Measurements from ENCODE around the gene PSTPIP1. TPM values are rescaled to one million over a fixed set of nuclear protein-coding genes. Genes with fewer than 3 reads are reported as not detected.

Gene PSTPIP1
- total and polyA plus RNA-seq, 2 donors from 2014 or later = 2.2 to 22.1 TPM

DNA sequence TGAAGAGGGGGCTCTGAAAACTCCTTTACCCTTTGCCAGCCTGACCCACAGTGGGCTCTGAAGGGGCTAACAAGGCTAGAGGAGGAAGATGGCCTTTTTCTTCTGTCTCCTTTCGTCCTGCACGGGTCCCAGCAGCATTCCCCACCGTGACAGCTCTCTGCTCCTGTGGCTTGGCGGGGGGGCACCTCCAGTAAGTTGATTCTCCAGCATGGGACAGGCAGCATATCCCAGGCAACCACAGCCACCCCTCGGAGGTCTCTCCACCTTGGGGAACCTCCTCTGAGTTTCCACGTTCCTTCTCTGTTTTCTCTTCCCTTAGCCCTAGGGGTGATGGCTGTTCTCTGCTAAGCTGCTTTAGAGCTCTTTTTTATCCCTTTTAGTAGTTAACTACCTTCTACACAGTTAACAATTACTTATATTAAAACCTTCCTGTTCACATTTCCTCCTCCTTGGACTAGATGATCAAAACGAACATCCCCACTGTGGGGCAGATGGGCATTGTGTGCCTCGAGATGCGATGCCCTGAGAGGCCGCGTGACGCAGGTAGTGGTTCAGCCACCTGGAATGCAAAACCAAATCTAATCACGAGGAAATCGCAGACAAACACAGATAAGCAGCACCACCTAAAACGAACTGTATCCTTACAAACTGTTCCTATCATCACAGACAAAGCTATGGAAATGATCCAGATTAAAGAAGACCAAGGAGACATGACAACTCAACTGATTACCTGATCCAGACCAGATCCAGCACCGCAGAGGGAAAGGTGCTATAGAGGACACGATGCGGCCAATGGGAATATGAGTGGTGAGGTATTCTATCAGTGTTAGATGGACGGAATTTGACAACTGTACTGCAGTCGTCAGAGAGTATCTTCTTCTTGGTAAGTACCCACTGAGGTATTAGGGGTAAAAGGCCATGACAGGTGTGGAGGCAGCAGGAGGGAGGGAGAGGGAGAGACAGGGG, 48.3 kb downstream of the PSTPIP1 start:
- Histone ChIP-seq H3K27me3 (ENCODE audit: control insufficient read depth, insufficient read depth, low read length) (no peaks in the 10 kb centered on the region), H3K4me1 (ENCODE audit: control insufficient read depth in 2 of 3, insufficient read depth in 2 of 3, low read depth in 1 of 3, low read length in 3 of 3) (no peaks in the 10 kb centered on the region), H3K9me3 (ENCODE audit: control insufficient read depth in 2 of 3, insufficient read depth in 1 of 3, low read length in 3 of 3) (no peaks in the 10 kb centered on the region), H3K36me3 (ENCODE audit: control insufficient read depth in 2 of 3, insufficient read depth in 3 of 3, low read length in 3 of 3) (peaks cover 10 to 33% (median 24%) of the 10 kb centered on the region in 3 donors), H3K27ac (ENCODE audit: low read depth in 2 of 2, low read length in 2 of 2) (no peak overlapping the region), H3K9ac (ENCODE audit: low read length in 3 of 3) (no peak overlapping the region), H3K4me3 (ENCODE audit: low read length in 3 of 3) (no peak overlapping the region)
- intact Hi-C loops (cut with DNase I) = no loop called here
- TF ChIP-seq, protein P1, sequence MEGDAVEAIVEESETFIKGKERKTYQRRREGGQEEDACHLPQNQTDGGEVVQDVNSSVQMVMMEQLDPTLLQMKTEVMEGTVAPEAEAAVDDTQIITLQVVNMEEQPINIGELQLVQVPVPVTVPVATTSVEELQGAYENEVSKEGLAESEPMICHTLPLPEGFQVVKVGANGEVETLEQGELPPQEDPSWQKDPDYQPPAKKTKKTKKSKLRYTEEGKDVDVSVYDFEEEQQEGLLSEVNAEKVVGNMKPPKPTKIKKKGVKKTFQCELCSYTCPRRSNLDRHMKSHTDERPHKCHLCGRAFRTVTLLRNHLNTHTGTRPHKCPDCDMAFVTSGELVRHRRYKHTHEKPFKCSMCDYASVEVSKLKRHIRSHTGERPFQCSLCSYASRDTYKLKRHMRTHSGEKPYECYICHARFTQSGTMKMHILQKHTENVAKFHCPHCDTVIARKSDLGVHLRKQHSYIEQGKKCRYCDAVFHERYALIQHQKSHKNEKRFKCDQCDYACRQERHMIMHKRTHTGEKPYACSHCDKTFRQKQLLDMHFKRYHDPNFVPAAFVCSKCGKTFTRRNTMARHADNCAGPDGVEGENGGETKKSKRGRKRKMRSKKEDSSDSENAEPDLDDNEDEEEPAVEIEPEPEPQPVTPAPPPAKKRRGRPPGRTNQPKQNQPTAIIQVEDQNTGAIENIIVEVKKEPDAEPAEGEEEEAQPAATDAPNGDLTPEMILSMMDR (IDR thresholded peaks at IDR 0.05; ENCODE audit: borderline replicate concordance, extremely low read depth, insufficient read depth) = no peak
- DNase-seq = no peak
- no peak for FAIRE-seq

DNA sequence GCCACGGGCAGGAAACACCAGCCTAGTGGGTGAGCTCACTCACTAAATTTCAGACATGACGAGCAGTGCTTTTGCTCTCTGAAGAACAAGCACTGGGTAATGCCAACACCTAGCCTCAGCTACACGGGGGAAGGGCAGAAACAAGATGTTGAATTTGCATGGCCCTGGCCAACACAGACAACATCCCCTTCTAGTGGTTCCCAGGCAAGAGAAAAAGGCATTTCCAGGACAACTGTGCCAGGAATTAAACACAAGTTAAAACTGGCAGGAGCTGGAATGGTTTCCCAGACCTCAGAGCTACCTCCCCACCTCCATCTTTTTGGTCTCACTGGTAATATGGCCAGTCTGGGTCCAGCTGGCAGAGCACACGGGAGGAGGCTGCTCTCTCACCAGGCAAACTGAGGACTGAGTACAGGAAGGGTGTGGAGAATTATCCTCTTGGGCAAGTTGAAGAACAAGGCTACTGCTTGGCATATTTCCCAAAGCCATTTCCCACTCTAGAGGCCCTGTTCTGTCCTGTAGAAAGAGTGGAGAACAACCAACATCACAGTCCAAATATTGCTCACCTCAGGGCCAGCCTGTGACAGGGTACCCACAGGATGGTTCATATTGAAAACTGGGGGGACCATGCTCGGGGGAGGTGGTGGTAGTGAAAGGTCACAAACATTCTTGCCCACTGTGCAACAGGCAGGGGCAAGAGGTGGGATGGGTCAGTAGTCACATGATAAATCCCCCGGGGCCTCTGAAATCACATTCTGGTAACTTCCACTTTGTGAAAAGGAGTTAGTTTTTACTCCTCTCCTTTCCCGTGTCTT, 49.5 kb downstream of the PSTPIP1 start:
- intact Hi-C loops (cut with DNase I) = no loop called here
- DNase-seq = no peak
- TF ChIP-seq, protein P1 (IDR thresholded peaks at IDR 0.05; ENCODE audit: borderline replicate concordance, extremely low read depth, insufficient read depth) = no peak
- H3K4me1 ChIP-seq (ENCODE audit: control insufficient read depth in 2 of 3, insufficient read depth in 2 of 3, low read depth in 1 of 3, low read length in 3 of 3) = no peaks in the 10 kb centered on the region
- no peak for FAIRE-seq
- H3K9me3 ChIP-seq (ENCODE audit: control insufficient read depth in 2 of 3, insufficient read depth in 1 of 3, low read length in 3 of 3) = no peaks in the 10 kb centered on the region
- no peak overlapping the region for H3K9ac ChIP-seq (ENCODE audit: low read length in 3 of 3)
- H3K4me3 ChIP-seq (ENCODE audit: low read length in 3 of 3) = no peak overlapping the region
- H3K36me3 ChIP-seq (ENCODE audit: control insufficient read depth in 2 of 3, insufficient read depth in 3 of 3, low read length in 3 of 3) = peaks cover 10 to 33% (median 24%) of the 10 kb centered on the region in 3 donors
- no peak overlapping the region for H3K27ac ChIP-seq (ENCODE audit: low read depth in 2 of 2, low read length in 2 of 2)
- H3K27me3 ChIP-seq (ENCODE audit: control insufficient read depth, insufficient read depth, low read length) = no peaks in the 10 kb centered on the region

DNA sequence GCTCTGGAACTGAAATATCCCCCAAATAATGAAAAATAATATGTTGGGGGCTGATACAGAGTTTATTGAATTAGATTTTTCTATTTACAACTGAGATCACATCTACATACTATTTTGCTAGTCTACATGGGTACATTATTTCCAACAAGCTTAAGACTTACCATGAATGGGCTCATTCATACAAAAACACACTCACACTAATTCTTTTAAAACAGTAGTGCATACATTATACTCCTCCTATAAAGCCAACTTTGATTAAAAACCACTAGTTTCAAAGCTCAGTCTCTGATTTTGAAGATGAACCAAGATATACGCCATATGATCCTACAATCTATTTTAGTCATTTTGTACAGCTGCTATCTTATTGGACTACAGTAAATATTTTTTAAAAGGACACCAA, 51.1 kb downstream of the PSTPIP1 start:
- intact Hi-C loops (cut with DNase I) = no loop called here
- Histone ChIP-seq H3K27ac (ENCODE audit: low read depth in 2 of 2, low read length in 2 of 2) (no peak overlapping the region), H3K9me3 (ENCODE audit: control insufficient read depth in 2 of 3, insufficient read depth in 1 of 3, low read length in 3 of 3) (no peaks in the 10 kb centered on the region), H3K27me3 (ENCODE audit: control insufficient read depth, insufficient read depth, low read length) (no peaks in the 10 kb centered on the region), H3K4me3 (ENCODE audit: low read length in 3 of 3) (no peak overlapping the region), H3K9ac (ENCODE audit: low read length in 3 of 3) (no peak overlapping the region), H3K36me3 (ENCODE audit: control insufficient read depth in 2 of 3, insufficient read depth in 3 of 3, low read length in 3 of 3) (peaks cover 11 to 36% (median 24%) of the 10 kb centered on the region in 3 donors), H3K4me1 (ENCODE audit: control insufficient read depth in 2 of 3, insufficient read depth in 2 of 3, low read depth in 1 of 3, low read length in 3 of 3) (no peaks in the 10 kb centered on the region)
- DNase-seq (no peak), FAIRE-seq (no peak)
- TF ChIP-seq, protein P1 (IDR thresholded peaks at IDR 0.05; ENCODE audit: borderline replicate concordance, extremely low read depth, insufficient read depth) = no peak
